Measurements from ENCODE around the gene ANKRD11.
A peak's percentile ranks its signal among the peaks of the same experiment; 100 is the strongest.

ANKRD11 gene

DNA sequence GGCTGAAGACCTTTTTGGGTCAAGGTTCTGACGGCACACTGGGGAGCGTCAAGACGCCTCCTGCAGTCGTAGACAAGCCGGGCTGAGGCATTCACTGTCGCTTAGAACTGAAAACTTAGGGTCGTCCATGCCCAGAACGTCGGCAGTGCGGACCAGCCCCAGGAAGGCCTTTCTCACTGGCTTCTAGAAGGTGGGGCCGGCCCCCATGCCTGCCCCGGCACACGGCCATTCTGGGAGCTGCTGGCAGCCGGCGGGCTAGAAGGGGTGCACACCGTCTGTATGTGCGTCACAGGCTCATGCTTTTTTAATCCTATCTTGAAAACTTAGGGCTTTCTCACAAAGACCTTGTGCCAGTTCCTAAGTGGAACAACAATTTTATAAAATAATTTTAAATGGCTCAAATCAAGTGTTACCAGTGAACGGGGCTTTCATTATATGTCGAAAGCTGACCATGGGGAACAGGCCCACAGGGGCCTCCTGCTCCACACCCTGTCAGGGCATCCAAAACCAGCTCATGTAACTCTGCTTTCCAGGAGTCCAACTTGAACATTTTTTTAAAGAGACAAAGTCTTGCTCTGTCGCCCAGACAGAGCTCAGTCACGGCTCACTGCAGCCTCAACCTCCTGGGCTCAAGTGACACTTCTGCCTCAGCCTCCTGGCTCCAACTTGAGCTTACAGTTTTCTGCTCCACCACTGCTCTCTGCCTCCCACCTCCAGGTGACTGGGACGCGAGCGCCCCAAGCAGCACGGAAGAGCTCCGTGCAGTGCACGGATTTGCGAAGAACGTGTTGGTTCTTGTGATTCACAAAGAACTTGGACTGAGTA is 111.2 kb downstream of the ANKRD11 start:
- no peak for DNase-seq (ENCODE audit: low read depth)
- no peak for TF ChIP-seq CTCF (IDR thresholded peaks at IDR 0.05; ENCODE audit: insufficient read depth, low read depth, low read length, missing control alignments)
- no peak overlapping the region for H3K4me3 ChIP-seq (ENCODE audit: low read depth, low read length)

DNA sequence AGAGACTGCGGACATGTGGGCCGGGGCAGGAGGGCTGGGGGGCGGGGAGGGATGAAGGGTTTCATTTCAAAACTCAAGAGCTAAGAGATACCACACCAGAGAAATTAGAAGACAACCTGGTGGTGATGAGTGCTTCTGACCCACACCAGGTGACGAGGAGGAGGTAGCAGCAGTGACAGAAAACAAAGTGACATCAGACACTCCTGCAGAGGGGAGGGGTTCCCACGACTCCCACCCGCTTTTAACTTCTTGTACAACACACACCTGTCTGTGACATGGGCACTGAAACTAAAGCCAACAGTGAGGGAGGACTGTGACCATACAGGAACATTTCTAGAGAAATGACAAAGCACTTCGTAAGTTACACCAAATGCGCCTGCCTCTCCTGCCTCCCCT is 112.9 kb downstream of the ANKRD11 start:
- no peak for DNase-seq (ENCODE audit: low read depth)
- no peak overlapping the region for H3K4me3 ChIP-seq (ENCODE audit: low read depth, low read length)
- TF ChIP-seq CTCF (IDR thresholded peaks at IDR 0.05; ENCODE audit: insufficient read depth, low read depth, low read length, missing control alignments), result no peak

DNA sequence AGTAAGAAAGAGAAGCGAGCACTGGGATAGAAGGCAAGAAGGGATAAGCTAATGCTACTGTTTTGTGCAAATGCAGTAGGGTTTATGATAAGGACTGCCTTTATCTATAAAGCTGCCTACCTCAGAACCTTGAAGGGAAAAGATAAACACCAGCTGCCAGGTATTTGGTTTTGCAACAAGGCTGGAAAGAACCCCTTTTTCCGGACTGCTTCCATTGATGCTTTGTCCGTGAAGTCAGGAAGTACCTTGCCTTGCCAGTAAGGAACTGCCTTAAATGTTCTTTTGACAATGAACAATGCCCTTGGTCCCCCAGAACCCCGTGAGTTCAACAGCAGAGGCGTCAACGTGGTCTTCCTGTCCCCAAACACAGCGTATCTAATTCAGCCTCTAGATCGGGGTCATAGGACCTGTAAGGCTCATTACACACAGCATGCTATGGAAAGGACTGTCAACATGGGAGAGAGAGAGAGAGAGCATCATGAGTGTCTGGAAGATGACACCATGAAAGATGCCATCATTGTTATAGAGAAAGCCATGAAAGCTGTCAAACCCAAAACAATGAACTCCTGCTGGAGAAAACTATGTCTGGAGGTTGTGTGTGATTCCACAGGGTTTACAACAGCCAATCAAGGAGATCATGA is 113.4 kb downstream of the ANKRD11 start:
- no peak for DNase-seq (ENCODE audit: low read depth)
- no peak overlapping the region for H3K4me3 ChIP-seq (ENCODE audit: low read depth, low read length)
- no peak for TF ChIP-seq CTCF (IDR thresholded peaks at IDR 0.05; ENCODE audit: insufficient read depth, low read depth, low read length, missing control alignments)

- DNase-seq (ENCODE audit: low read depth), result no peak
- no peak for TF ChIP-seq CTCF (IDR thresholded peaks at IDR 0.05; ENCODE audit: insufficient read depth, low read depth, low read length, missing control alignments)
- no peak overlapping the region for H3K4me3 ChIP-seq (ENCODE audit: low read depth, low read length)
Observed at GRCh38 chr16:89375686-89376085, 114.7 kb downstream of the ANKRD11 start.

DNA sequence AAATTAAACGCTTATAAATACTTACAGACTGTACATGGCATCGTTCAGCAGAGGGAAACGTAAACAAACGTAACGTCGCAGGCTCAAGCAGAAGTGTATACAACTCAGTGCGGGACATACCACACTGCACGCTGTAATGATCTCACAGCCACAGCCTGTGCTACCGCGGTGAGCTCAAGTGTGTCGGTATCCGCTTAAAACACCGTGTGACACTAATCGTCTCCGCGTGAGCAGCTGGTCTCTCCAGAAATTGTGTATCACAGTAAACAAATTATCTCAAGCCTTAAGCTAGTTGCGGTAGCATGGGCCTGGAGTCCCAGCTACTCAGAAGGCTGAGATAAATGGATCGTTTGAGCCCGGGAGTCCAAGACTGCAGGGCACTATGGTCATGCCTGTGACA is 115.3 kb downstream of the ANKRD11 start:
- peak; percentile 61 for DNase-seq (ENCODE audit: low read depth)
- no peak for TF ChIP-seq CTCF (IDR thresholded peaks at IDR 0.05; ENCODE audit: insufficient read depth, low read depth, low read length, missing control alignments)
- no peak overlapping the region for H3K4me3 ChIP-seq (ENCODE audit: low read depth, low read length)

DNA sequence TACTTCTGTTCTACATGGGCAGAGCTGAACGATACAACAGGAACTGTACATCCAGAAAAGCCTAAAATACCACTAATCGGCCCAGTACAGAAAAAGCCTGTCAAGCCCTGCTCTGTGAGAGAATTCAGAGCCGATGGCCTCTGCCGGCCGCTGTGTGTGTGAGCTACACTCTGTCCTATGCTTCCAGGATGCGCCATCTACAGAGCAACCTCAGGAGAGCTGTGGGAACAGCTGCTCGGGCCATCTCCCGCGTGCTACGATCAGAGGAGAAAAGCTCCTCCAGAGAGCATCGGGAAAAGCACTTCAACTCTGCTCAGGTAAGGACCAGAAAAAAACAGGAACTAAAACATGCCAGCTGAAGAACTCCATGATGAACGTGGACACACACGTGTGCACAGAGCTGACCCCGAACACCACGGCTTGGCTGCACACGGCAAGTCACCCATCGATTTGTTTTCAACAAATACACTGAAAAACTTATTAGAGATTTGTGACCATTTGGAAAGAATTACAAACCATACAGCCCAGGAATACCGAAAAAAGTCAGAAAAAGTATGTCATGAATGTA is 115.9 kb downstream of the ANKRD11 start:
- H3K4me3 ChIP-seq (ENCODE audit: low read depth, low read length), result no peak overlapping the region
- TF ChIP-seq CTCF (IDR thresholded peaks at IDR 0.05; ENCODE audit: insufficient read depth, low read depth, low read length, missing control alignments), result no peak
- DNase-seq (ENCODE audit: low read depth), result no peak
